Type B pancreatic cell (in vitro differentiated cells): Measurements from ENCODE around the gene RPL26. TPM values are rescaled to one million over a fixed set of nuclear protein-coding genes. Genes with fewer than 3 reads are reported as not detected.

ENCODE experiments used
- DNase-seq: peaks from one replicate; pipeline ENCODE4 v3.0.0; 2021; ENCODE audit warnings: mixed read lengths; ENCODE audit not compliant: unreplicated experiment; ENCODE audit errors: extremely low spot score
- H3K27ac Mint-ChIP-seq: 2 replicates; pipeline ENCODE4 v1.8.0; 2021; ENCODE audit warnings: mild to moderate bottlenecking, mixed read lengths
- H3K27me3 Mint-ChIP-seq: 2 replicates; pipeline ENCODE4 v1.8.0; 2021; ENCODE audit warnings: mixed read lengths
- H3K36me3 Mint-ChIP-seq: 2 replicates; pipeline ENCODE4 v1.8.0; 2021; ENCODE audit warnings: mixed read lengths
- H3K4me1 Mint-ChIP-seq: one replicate; pipeline ENCODE4 v1.8.0; 2021; ENCODE audit warnings: mixed read lengths; ENCODE audit not compliant: unreplicated experiment
- H3K4me3 Mint-ChIP-seq: 2 replicates; pipeline ENCODE4 v1.8.0; 2021; ENCODE audit warnings: mild to moderate bottlenecking, mixed read lengths
- H3K9me3 Mint-ChIP-seq: 2 replicates; pipeline ENCODE4 v1.8.0; 2021; ENCODE audit warnings: mixed read lengths
- CTCF ChIP-seq: fragments of 200-600 bp; sonication (generic); conservative IDR thresholded peaks from 2 replicates; pipeline ENCODE4 v1.5.0; 2021; ENCODE audit warnings: antibody characterized with exemption, mild to moderate bottlenecking
- total RNA-seq: library from RNA; stranded (reverse); gene quantifications from 2 replicates; pipeline ENCODE4 v1.2.1, GENCODE V29; 2021; ENCODE audit warnings: low replicate concordance

Gene RPL26
- total RNA-seq, 1 donor from 2014 or later = 2,046 TPM

DNA sequence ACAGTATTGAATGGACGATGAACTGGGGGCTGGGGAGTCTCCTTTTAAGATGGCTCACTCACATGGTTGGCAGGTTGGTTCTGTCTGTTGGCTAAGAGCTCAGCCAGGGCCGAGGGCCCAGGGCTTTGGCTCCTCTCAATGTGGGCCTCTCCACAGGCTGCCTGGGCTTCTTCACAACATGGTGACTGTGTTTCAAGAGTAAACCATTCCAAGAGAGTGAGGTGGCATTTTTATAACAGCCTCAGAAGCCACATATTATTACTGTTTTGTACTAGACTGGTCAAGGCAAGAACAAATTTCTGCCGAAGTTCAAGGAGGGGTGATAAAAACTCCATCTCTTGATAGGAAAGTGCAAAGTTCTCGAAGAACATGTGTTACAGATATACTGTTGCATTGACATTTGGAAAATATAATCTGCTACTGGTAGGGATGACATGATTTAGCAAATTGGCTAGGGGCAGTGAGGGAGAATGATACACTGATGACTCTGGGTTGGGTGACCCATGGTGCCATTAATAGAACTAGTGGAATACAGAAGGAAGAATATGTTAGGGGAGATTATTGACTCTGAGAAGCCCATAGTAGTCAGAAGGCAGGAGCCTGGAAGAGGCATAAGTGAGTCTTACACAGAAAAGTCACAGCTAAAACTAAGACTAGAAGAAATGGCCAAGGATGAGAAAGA is 20.2 kb downstream of the RPL26 start:
- DNase-seq = no peak
- H3K27me3 Mint-ChIP-seq = no peaks in the 10 kb centered on the region

DNA sequence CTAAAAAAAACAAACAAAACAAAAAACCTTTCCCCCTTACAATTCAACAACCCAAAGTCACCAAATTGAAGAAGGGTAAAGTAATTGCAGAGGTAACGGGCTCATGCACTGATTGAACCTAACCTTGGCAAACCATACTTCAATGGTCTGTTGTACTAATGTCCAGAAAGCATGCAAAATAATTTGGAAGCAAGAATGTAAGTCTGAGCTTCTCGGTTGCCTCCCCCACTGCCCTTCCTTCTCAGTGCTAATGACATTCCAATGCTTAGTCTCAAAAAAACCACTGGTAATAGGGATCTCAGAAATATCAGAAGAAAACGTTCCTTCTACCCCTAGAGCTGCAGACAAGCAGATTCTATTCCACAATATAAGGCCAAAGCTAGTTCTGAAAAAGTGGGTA is 22.2 kb downstream of the RPL26 start:
- DNase-seq = no peak
- H3K27ac Mint-ChIP-seq = no peak overlapping the region
- peaks cover 7% of the 10 kb centered on the region for H3K36me3 Mint-ChIP-seq
- peaks cover 18% of the 10 kb centered on the region for H3K4me1 Mint-ChIP-seq
- no peaks in the 10 kb centered on the region for H3K27me3 Mint-ChIP-seq
- TF ChIP-seq CTCF = no peak
- no peaks in the 10 kb centered on the region for H3K9me3 Mint-ChIP-seq
- H3K4me3 Mint-ChIP-seq = no peak overlapping the region

More for the DNA sequence above, 20.2 kb downstream of the RPL26 start:
- no peaks in the 10 kb centered on the region for H3K9me3 Mint-ChIP-seq
- H3K4me3 Mint-ChIP-seq = no peak overlapping the region
- H3K4me1 Mint-ChIP-seq = peaks cover 18% of the 10 kb centered on the region
- no peak for TF ChIP-seq CTCF
- peaks cover 7% of the 10 kb centered on the region for H3K36me3 Mint-ChIP-seq
- H3K27ac Mint-ChIP-seq = no peak overlapping the region

- H3K36me3 Mint-ChIP-seq = peaks cover 4% of the 10 kb centered on the region
- no peak overlapping the region for H3K4me3 Mint-ChIP-seq
- H3K27ac Mint-ChIP-seq = no peak overlapping the region
- H3K4me1 Mint-ChIP-seq = peaks cover 18% of the 10 kb centered on the region
- no peak for TF ChIP-seq CTCF
- H3K27me3 Mint-ChIP-seq = no peaks in the 10 kb centered on the region
- DNase-seq = no peak
- no peaks in the 10 kb centered on the region for H3K9me3 Mint-ChIP-seq
These were observed 22.7 kb downstream of the RPL26 start for GRCh38 chr17:8360260-8360659.

DNA sequence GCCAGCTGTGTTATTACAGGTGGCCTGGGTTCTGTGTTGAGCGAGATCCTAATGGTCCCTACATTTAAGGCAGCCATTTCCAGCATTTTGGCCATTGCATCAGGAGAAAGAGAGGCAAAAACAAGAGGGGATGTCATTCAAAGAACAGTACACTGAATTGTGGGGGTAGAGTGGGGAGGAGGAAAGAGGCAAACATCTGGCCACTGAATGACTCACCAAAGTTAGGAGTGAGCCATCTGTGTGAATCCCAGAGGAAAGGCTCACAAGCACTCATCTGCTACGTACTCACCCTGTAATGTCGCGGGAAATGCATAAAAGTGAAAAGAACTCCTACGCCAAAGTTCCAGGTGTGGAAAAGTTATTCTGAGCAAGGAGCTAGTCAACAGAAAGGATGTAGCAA is 23.2 kb downstream of the RPL26 start:
- Mint-ChIP-seq H3K27me3 (no peaks in the 10 kb centered on the region), H3K4me3 (no peak overlapping the region), H3K27ac (peak overlapping the region; percentile 39), H3K36me3 (peaks cover 4% of the 10 kb centered on the region), H3K9me3 (no peaks in the 10 kb centered on the region), H3K4me1 (peaks cover 18% of the 10 kb centered on the region)
- DNase-seq = no peak
- no peak for TF ChIP-seq CTCF

- Mint-ChIP-seq H3K27me3 (no peaks in the 10 kb centered on the region), H3K4me1 (peaks cover 18% of the 10 kb centered on the region), H3K27ac (no peak overlapping the region), H3K36me3 (peaks cover 2% of the 10 kb centered on the region), H3K4me3 (no peak overlapping the region), H3K9me3 (no peaks in the 10 kb centered on the region)
- DNase-seq = no peak
- no peak for TF ChIP-seq CTCF
These were observed 25.1 kb downstream of the RPL26 start for GRCh38 chr17:8357910-8358309.

DNA sequence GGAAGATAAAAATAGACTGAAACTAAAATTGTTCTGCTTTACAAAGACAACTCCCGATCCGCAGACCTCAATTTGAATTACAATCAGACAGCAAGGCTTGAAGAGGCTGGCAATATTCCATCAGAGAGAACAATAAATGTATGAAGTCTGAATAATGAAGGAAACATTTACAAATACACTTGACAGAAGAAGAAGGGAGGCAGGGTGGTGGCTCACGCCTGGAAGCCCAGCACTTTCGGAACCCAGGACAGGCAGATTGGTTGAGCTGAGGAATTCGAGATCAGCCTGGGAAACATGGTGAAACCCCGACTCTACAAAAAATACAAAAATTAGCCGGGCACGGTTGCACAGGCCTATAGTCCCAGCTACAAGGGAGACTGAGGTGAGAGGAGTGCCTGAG is 28.8 kb downstream of the RPL26 start:
- H3K9me3 Mint-ChIP-seq = no peaks in the 10 kb centered on the region
- no peak for DNase-seq
- no peaks in the 10 kb centered on the region for H3K4me1 Mint-ChIP-seq
- peaks cover 4% of the 10 kb centered on the region for H3K27me3 Mint-ChIP-seq
- H3K36me3 Mint-ChIP-seq = no peaks in the 10 kb centered on the region
- no peak overlapping the region for H3K27ac Mint-ChIP-seq
- H3K4me3 Mint-ChIP-seq = no peak overlapping the region
- no peak for TF ChIP-seq CTCF
